Coronary artery (tissue), 2 donors: Measurements from ENCODE around the gene CCDC88A.
"Not testable (repeated sequence)": the region's sequence is repeated elsewhere in the genome, so short reads cannot be mapped to it uniquely, and the experiment has no call there.

Experiments used
- DNase-seq: peaks from one replicate; pipeline ENCODE4 v3.0.0-alpha.2; 2017; ENCODE audit warnings: low spot score
- H3K27ac ChIP-seq, 2 donors: fragments of 200-600 bp; sonication (generic); one replicate each; pipeline ENCODE4 v1.5.1; 2016 to 2019
- H3K4me3 ChIP-seq: fragments of 200-600 bp; sonication (generic); 2 replicates; pipeline ENCODE4 v1.5.1; 2016; ENCODE audit warnings: mild to moderate bottlenecking, moderate library complexity
- CTCF ChIP-seq: fragments of 200-600 bp; sonication (generic); IDR thresholded peaks from one replicate; pipeline ENCODE4 v1.5.1; 2019; ENCODE audit warnings: antibody characterized with exemption

The CCDC88A gene

GRCh38 chr2:55400332-55400731, 19.3 kb downstream of the CCDC88A start:
- Histone ChIP-seq H3K27ac (no peak overlapping the region), H3K4me3 (no peak overlapping the region)
- DNase-seq, result no peak
- no peak for TF ChIP-seq CTCF

- no peak overlapping the region for H3K27ac ChIP-seq
- no peak overlapping the region for H3K4me3 ChIP-seq
- DNase-seq, result no peak
- no peak for TF ChIP-seq CTCF
Measured at GRCh38 chr2:55399815-55400214, 19.8 kb downstream of the CCDC88A start.

- no peak for TF ChIP-seq CTCF
- DNase-seq, result no peak
- no peak overlapping the region for H3K4me3 ChIP-seq
- no peak overlapping the region for H3K27ac ChIP-seq
Measured at GRCh38 chr2:55395724-55396605, 23.7 kb downstream of the CCDC88A start.

- no peak for DNase-seq
- H3K27ac ChIP-seq, result no peak overlapping the region
- no peak overlapping the region for H3K4me3 ChIP-seq
- TF ChIP-seq CTCF, result no peak
Measured at GRCh38 chr2:55391615-55392242, 27.9 kb downstream of the CCDC88A start.

- no peak overlapping the region for H3K4me3 ChIP-seq
- DNase-seq, result no peak
- TF ChIP-seq CTCF, result no peak
- no peak overlapping the region for H3K27ac ChIP-seq
Measured at GRCh38 chr2:55391155-55391554, 28.5 kb downstream of the CCDC88A start.

- H3K4me3 ChIP-seq, H3K27ac ChIP-seq, DNase-seq: not testable (repeated sequence)
Measured at GRCh38 chr2:55385516-55385915, 34.1 kb downstream of the CCDC88A start.

GRCh38 chr2:55384786-55385185, 34.9 kb downstream of the CCDC88A start:
- Histone ChIP-seq H3K27ac (no peak overlapping the region), H3K4me3 (no peak overlapping the region)
- DNase-seq, result no peak
- TF ChIP-seq CTCF, result no peak
